MM.1S (cell line): ENCODE results near the gene PLPPR4.

ENCODE experiments used
- EZH2 ChIP-seq: fragments of 300-600 bp; sonication (generic); optimal IDR thresholded peaks from 2 replicates; pipeline ENCODE3; 2017; ENCODE audit warnings: low read depth, mild to moderate bottlenecking, antibody characterized with exemption, low read length, mixed read lengths
- EZH2phosphoT487 ChIP-seq: fragments of 300-600 bp; sonication (generic); IDR thresholded peaks from 2 replicates; pipeline ENCODE4 v1.6.1; 2018; ENCODE audit warnings: antibody characterized with exemption, low read length
- TF ChIP-seq, protein P1 (sequence below): fragments of 300-600 bp; sonication (generic); IDR thresholded peaks from 2 replicates; pipeline ENCODE4 v1.5.1; 2016; ENCODE audit warnings: antibody characterized with exemption, low read length, mixed read lengths

GRCh38 chr1:99228153-99228552 lies 36.1 kb upstream of the PLPPR4 start:
- TF ChIP-seq, protein P1, sequence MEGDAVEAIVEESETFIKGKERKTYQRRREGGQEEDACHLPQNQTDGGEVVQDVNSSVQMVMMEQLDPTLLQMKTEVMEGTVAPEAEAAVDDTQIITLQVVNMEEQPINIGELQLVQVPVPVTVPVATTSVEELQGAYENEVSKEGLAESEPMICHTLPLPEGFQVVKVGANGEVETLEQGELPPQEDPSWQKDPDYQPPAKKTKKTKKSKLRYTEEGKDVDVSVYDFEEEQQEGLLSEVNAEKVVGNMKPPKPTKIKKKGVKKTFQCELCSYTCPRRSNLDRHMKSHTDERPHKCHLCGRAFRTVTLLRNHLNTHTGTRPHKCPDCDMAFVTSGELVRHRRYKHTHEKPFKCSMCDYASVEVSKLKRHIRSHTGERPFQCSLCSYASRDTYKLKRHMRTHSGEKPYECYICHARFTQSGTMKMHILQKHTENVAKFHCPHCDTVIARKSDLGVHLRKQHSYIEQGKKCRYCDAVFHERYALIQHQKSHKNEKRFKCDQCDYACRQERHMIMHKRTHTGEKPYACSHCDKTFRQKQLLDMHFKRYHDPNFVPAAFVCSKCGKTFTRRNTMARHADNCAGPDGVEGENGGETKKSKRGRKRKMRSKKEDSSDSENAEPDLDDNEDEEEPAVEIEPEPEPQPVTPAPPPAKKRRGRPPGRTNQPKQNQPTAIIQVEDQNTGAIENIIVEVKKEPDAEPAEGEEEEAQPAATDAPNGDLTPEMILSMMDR: no peak
- no peak for TF ChIP-seq EZH2phosphoT487
- no peak for TF ChIP-seq EZH2
